IMR-90 (cell line): ENCODE data around the gene NEUROD6. TPM values are rescaled to one million over a fixed set of nuclear protein-coding genes. Genes with fewer than 3 reads are reported as not detected.

Experiments
- ATAC-seq: fragments of 200-7000 bp; cut with Tn5 transposase; 2 replicates; pipeline ENCODE4 v1.9.1; 2020; ENCODE audit warnings: low read depth, mild to moderate bottlenecking, moderate library complexity
- BruUV-seq: library from RNA; stranded (reverse); fragments of 400-500 nt; replicated peaks from 2 replicates; lab custom pipeline; 2021; lab: Mats Ljungman, UMichigan
- CTCF ChIA-PET: fragments of 300-600 bp; formaldehyde crosslinking; extraction: SDS; loops from one replicate; lab custom pipeline; 2021; ENCODE audit warnings: antibody characterized with exemption; lab: Yijun Ruan, JAX
- POLR2A ChIA-PET: fragments of 300-600 bp; sonication (Branson Sonifier 250); formaldehyde crosslinking; loops from one replicate; lab custom pipeline; 2022; ENCODE audit warnings: antibody characterized with exemption; ENCODE audit not compliant: unreplicated experiment; lab: Charles Lee
- DNase-seq: peaks from one replicate; pipeline ENCODE4 v3.0.0; 2013
- H2AFZ ChIP-seq: replicated peaks from 2 replicates; pipeline ENCODE3; 2013; ENCODE audit warnings: low read length, mild to moderate bottlenecking; ENCODE audit not compliant: poor library complexity
- H2AK5ac ChIP-seq: 2 replicates; pipeline ENCODE4 v1.6.1; 2013; ENCODE audit warnings: low read depth, low read length, inconsistent platforms
- H2AK9ac ChIP-seq: replicated peaks from 2 replicates; pipeline ENCODE3; 2013; ENCODE audit warnings: mild to moderate bottlenecking, low read depth, low read length, moderate library complexity; ENCODE audit not compliant: poor library complexity
- H2BK120ac ChIP-seq: 2 replicates; pipeline ENCODE4 v1.6.1; 2013; ENCODE audit warnings: low read depth, low read length, inconsistent platforms
- H2BK15ac ChIP-seq: 3 replicates; pipeline ENCODE4 v1.6.1; 2013; ENCODE audit warnings: low read depth, low read length, inconsistent platforms
- H2BK20ac ChIP-seq: 2 replicates; pipeline ENCODE4 v1.6.1; 2013; ENCODE audit warnings: low read depth, mild to moderate bottlenecking, inconsistent platforms, low read length, moderate library complexity
- H2BK5ac ChIP-seq: 2 replicates; pipeline ENCODE4 v1.6.1; 2013; ENCODE audit warnings: mild to moderate bottlenecking, low read depth, low read length, inconsistent platforms; ENCODE audit not compliant: poor library complexity, severe bottlenecking
- H3K14ac ChIP-seq: replicated peaks from 2 replicates; pipeline ENCODE4 v1.6.1; 2013; ENCODE audit warnings: low read depth, low read length, inconsistent platforms
- H3K18ac ChIP-seq: 2 replicates; pipeline ENCODE4 v1.6.1; 2013; ENCODE audit warnings: low read depth, low read length, control low read depth
- H3K23ac ChIP-seq: 2 replicates; pipeline ENCODE4 v1.6.1; 2013; ENCODE audit warnings: low read depth, low read length, inconsistent platforms
- H3K27ac ChIP-seq: 2 replicates; pipeline ENCODE4 v1.5.1; 2013; ENCODE audit warnings: mild to moderate bottlenecking, control low read depth, low read length; ENCODE audit not compliant: insufficient read depth
- H3K27me3 ChIP-seq: 2 replicates; pipeline ENCODE4 v1.6.1; 2013; ENCODE audit warnings: low read length; ENCODE audit not compliant: control insufficient read depth, insufficient read depth
- H3K36me3 ChIP-seq: 2 replicates; pipeline ENCODE4 v1.6.1; 2013; ENCODE audit warnings: low read length, mixed read lengths; ENCODE audit not compliant: control insufficient read depth, insufficient read depth
- H3K4ac ChIP-seq: 2 replicates; pipeline ENCODE4 v1.6.1; 2013; ENCODE audit warnings: low read depth, low read length, inconsistent platforms
- H3K4me1 ChIP-seq: 2 replicates; pipeline ENCODE4 v1.6.1; 2013; ENCODE audit warnings: low read length, mixed read lengths; ENCODE audit not compliant: control insufficient read depth, insufficient read depth
- H3K4me2 ChIP-seq: 2 replicates; pipeline ENCODE4 v1.6.1; 2013; ENCODE audit warnings: low read depth, mild to moderate bottlenecking, control low read depth, low read length, moderate library complexity
- H3K4me3 ChIP-seq: 2 replicates; pipeline ENCODE4 v1.5.1; 2013; ENCODE audit warnings: low read depth, mild to moderate bottlenecking, control low read depth, low read length, moderate library complexity; ENCODE audit not compliant: insufficient read depth
- H3K56ac ChIP-seq: 2 replicates; pipeline ENCODE4 v1.6.1; 2013; ENCODE audit warnings: low read length, inconsistent platforms; ENCODE audit not compliant: insufficient read depth; ENCODE audit errors: extremely low read depth
- H3K79me1 ChIP-seq, 2 experiments: 2 replicates each; pipeline ENCODE4 v1.6.1; 2013; ENCODE audit warnings: low read length in 2 of 2, inconsistent platforms in 1 of 2, low read depth in 1 of 2
- H3K9ac ChIP-seq: 2 replicates; pipeline ENCODE4 v1.6.1; 2013; ENCODE audit warnings: low read depth, low read length, control low read depth
- H3K9me1 ChIP-seq: 2 replicates; pipeline ENCODE4 v1.6.1; 2013; ENCODE audit warnings: low read length, inconsistent platforms; ENCODE audit not compliant: insufficient read depth
- H3K9me3 ChIP-seq: 2 replicates; pipeline ENCODE4 v1.6.1; 2013; ENCODE audit warnings: low read length; ENCODE audit not compliant: control insufficient read depth, insufficient read depth
- H4K20me1 ChIP-seq: 2 replicates; pipeline ENCODE4 v1.6.1; 2013; ENCODE audit warnings: low read length, inconsistent platforms; ENCODE audit not compliant: insufficient read depth
- H4K5ac ChIP-seq: 2 replicates; pipeline ENCODE4 v1.6.1; 2013; ENCODE audit warnings: mild to moderate bottlenecking, low read depth, low read length, control low read depth
- H4K8ac ChIP-seq, 2 experiments: 2 replicates each; pipeline ENCODE4 v1.6.1; 2013; ENCODE audit warnings: low read depth in 2 of 2, low read length in 2 of 2, control low read depth in 1 of 2, inconsistent platforms in 1 of 2
- H4K91ac ChIP-seq: 2 replicates; pipeline ENCODE4 v1.6.1; 2013; ENCODE audit warnings: low read depth, low read length, inconsistent platforms; ENCODE audit not compliant: insufficient read depth
- BHLHE40 ChIP-seq: fragments of 150-350 bp; IDR thresholded peaks from 2 replicates; pipeline ENCODE4 v1.6.1; 2016; ENCODE audit warnings: mild to moderate bottlenecking, low read depth, low read length
- FOS ChIP-seq: fragments of 150-350 bp; IDR thresholded peaks from 2 replicates; pipeline ENCODE4 v1.6.1; 2016; ENCODE audit warnings: low read depth, low read length
- MAFK ChIP-seq: IDR thresholded peaks from 2 replicates; pipeline ENCODE4 v1.6.1; 2012; ENCODE audit warnings: low read depth, low read length, improper control_type of control experiment
- WGBS, 2 experiments: methylation state at CpG; one replicate each; pipeline versions ENCODE4 v1.1.5 to v1.1.7; 2013; ENCODE audit warnings: missing lambda C conversion rate in 2 of 2; ENCODE audit not compliant: insufficient read length in 1 of 2; ENCODE audit errors: extremely low coverage in 2 of 2; 5-methylcytosine and 5-hydroxymethylcytosine counted together
- dilution Hi-C: fragments of 300-500 bp; cut with HindIII; formaldehyde crosslinking; loops from one replicate; pipeline ENCODE4 v1.14.3; 2018; ENCODE audit warnings: low sequenced_read_pairs; ENCODE audit not compliant: unreplicated experiment
- in situ Hi-C: fragments of 300-500 bp; cut with MboI; formaldehyde crosslinking; loops from 3 replicates; pipeline ENCODE4 v1.14.3; 2019; ENCODE audit warnings: low sequenced_read_pairs, inconsistent platforms, mixed read lengths
- intact Hi-C: fragments of 100-400 bp; cut with micrococcal nuclease; formaldehyde crosslinking; loops from 2 replicates; pipeline ENCODE4 v1.10.0; 2022
- polyA plus RNA-seq, 3 experiments: library from polyadenylated mRNA; depleted of rRNA; stranded (reverse); fragments of >200 nt; gene quantifications; 2 replicates each; pipeline ENCODE4 v1.2.3, GENCODE V29; 2012; ENCODE audit warnings: low replicate concordance in 1 of 3
- total RNA-seq: library from RNA; depleted of rRNA; stranded (reverse); fragments of >200 nt; gene quantifications from 2 replicates; pipeline ENCODE4 v1.2.3, GENCODE V29; 2012
- TF ChIP-seq, protein P1 (sequence below): fragments of 150-350 bp; IDR thresholded peaks from 2 replicates; pipeline ENCODE4 v1.6.1; 2016; ENCODE audit warnings: low read depth, mild to moderate bottlenecking, low read length, moderate library complexity, borderline replicate concordance

NEUROD6 gene
- total and polyA plus RNA-seq, 2 of the 4 experiments (the other 2 are of a cell fraction), result not detected

DNA sequence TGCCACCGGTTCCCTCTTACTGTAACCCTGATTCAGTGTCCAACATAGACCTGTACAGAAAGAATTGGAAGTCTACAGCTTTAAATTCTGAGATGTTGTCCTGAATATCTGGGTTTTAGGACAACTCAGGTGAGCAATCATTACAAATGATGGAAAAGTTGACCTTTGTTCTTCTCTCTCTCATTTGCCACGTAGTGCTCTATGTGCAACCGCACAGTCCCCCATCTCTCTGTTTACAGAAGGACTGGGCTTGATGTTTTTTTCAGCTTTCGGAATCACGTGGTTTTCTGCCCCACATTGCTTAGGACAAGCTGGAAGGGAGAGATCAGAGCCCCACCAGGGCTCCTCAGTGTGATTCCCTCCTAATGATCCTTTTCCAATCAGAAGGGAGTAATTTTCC lies 22.2 kb downstream of the NEUROD6 start:
- Histone ChIP-seq H4K91ac (no peak overlapping the region), H4K8ac (no peak overlapping the region), H2BK20ac (no peak overlapping the region), H2AK5ac (no peak overlapping the region), H3K4me1 (no peaks in the 10 kb centered on the region), H3K9me3 (no peaks in the 10 kb centered on the region), H2AK9ac (no peak overlapping the region), H3K9ac (no peak overlapping the region), H2BK5ac (no peak overlapping the region), H3K56ac (no peak overlapping the region), H3K4me2 (no peak overlapping the region), H3K27me3 (no peaks in the 10 kb centered on the region), H4K5ac (no peak overlapping the region), H3K79me1 (no peaks in the 10 kb centered on the region), H4K20me1 (no peaks in the 10 kb centered on the region), H3K18ac (no peak overlapping the region), H2BK15ac (no peak overlapping the region), H2BK120ac (no peak overlapping the region), H3K36me3 (no peaks in the 10 kb centered on the region), H3K4ac (no peak overlapping the region), H3K27ac (no peak overlapping the region), H2AFZ (no peak overlapping the region), H3K4me3 (no peak overlapping the region), H3K23ac (no peak overlapping the region), H3K14ac (no peak overlapping the region), H3K9me1 (no peaks in the 10 kb centered on the region; the same call in 1 of the 2 replicates)
- ChIA-PET CTCF (no interaction called here), POLR2A (no interaction called here)
- no peak for DNase-seq
- BruUV-seq, result no TSS peak
- intact Hi-C loops (no loop called here), in situ Hi-C loops (no loop called here), dilution Hi-C loops (no loop called here)
- WGBS, 2 experiments, result no CpG with 5 or more reads among the region's 5 CpGs
- TF ChIP-seq, protein P1, sequence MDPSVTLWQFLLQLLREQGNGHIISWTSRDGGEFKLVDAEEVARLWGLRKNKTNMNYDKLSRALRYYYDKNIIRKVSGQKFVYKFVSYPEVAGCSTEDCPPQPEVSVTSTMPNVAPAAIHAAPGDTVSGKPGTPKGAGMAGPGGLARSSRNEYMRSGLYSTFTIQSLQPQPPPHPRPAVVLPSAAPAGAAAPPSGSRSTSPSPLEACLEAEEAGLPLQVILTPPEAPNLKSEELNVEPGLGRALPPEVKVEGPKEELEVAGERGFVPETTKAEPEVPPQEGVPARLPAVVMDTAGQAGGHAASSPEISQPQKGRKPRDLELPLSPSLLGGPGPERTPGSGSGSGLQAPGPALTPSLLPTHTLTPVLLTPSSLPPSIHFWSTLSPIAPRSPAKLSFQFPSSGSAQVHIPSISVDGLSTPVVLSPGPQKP, result no peak
- TF ChIP-seq FOS (no peak), BHLHE40 (no peak), MAFK (no peak)
- no peak for ATAC-seq
